ENCODE data around the gene HSPBP1. TPM values are rescaled to one million over a fixed set of nuclear protein-coding genes. Genes with fewer than 3 reads are reported as not detected.
A peak's percentile ranks its signal among the peaks of the same experiment; 100 is the strongest.

Gene HSPBP1
- total RNA-seq, 2 donors from 2014 or later, result 12.5 to 51.1 TPM

- intact Hi-C loops (cut with DNase I), result no loop called here
- Histone ChIP-seq H3K36me3 (replicated peaks in 1 of 2; ENCODE audit: insufficient read depth in 1 of 2, low read depth in 2 of 2) (no peaks in the 10 kb centered on the region), H3K27ac (peak overlapping the region; percentile 62 to 92 (median 81)), H3K27me3 (no peaks in the 10 kb centered on the region), H3K4me3 (peak overlapping the region; percentile 65 to 68), H3K9me3 (no peaks in the 10 kb centered on the region), H3K4me1 (peaks cover 44% of the 10 kb centered on the region)
- DNase-seq (peak in 1 of 4 donors; percentile 25), ATAC-seq (peak; percentile 4)
- TF ChIP-seq POLR2A (IDR thresholded peaks at IDR 0.05), result no peak
- TF ChIP-seq, protein P1, sequence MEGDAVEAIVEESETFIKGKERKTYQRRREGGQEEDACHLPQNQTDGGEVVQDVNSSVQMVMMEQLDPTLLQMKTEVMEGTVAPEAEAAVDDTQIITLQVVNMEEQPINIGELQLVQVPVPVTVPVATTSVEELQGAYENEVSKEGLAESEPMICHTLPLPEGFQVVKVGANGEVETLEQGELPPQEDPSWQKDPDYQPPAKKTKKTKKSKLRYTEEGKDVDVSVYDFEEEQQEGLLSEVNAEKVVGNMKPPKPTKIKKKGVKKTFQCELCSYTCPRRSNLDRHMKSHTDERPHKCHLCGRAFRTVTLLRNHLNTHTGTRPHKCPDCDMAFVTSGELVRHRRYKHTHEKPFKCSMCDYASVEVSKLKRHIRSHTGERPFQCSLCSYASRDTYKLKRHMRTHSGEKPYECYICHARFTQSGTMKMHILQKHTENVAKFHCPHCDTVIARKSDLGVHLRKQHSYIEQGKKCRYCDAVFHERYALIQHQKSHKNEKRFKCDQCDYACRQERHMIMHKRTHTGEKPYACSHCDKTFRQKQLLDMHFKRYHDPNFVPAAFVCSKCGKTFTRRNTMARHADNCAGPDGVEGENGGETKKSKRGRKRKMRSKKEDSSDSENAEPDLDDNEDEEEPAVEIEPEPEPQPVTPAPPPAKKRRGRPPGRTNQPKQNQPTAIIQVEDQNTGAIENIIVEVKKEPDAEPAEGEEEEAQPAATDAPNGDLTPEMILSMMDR (IDR thresholded peaks at IDR 0.05), result no peak
- 1% methylated on average over 32 of the region's 53 CpGs; no CpG with 5 or more reads in 1 of the 2 donors for WGBS, 2 donors
These were observed 21.5 kb downstream of the HSPBP1 start for GRCh38 chr19:55258476-55258827.

GRCh38 chr19:55257461-55258420 lies 22.2 kb downstream of the HSPBP1 start:
- H3K27me3 ChIP-seq, result no peaks in the 10 kb centered on the region
- TF ChIP-seq POLR2A (IDR thresholded peaks at IDR 0.05), result no peak
- TF ChIP-seq, protein P1 (IDR thresholded peaks at IDR 0.05), result no peak
- no peaks in the 10 kb centered on the region for H3K9me3 ChIP-seq
- intact Hi-C loops (cut with DNase I), result no loop called here
- peak overlapping the region in 3 of 4 donors; percentile 17 to 92 (median 86) for H3K27ac ChIP-seq
- WGBS, 2 donors, result 1 to 2% methylated on average over 35 to 51 of the region's 51 CpGs
- no peaks in the 10 kb centered on the region for H3K36me3 ChIP-seq (replicated peaks in 1 of 2; ENCODE audit: insufficient read depth in 1 of 2, low read depth in 2 of 2)
- no peak for ATAC-seq
- peaks cover 44% of the 10 kb centered on the region for H3K4me1 ChIP-seq
- DNase-seq, result peak in 1 of 4 donors; percentile 23
- peak overlapping the region; percentile 42 to 62 for H3K4me3 ChIP-seq

DNA sequence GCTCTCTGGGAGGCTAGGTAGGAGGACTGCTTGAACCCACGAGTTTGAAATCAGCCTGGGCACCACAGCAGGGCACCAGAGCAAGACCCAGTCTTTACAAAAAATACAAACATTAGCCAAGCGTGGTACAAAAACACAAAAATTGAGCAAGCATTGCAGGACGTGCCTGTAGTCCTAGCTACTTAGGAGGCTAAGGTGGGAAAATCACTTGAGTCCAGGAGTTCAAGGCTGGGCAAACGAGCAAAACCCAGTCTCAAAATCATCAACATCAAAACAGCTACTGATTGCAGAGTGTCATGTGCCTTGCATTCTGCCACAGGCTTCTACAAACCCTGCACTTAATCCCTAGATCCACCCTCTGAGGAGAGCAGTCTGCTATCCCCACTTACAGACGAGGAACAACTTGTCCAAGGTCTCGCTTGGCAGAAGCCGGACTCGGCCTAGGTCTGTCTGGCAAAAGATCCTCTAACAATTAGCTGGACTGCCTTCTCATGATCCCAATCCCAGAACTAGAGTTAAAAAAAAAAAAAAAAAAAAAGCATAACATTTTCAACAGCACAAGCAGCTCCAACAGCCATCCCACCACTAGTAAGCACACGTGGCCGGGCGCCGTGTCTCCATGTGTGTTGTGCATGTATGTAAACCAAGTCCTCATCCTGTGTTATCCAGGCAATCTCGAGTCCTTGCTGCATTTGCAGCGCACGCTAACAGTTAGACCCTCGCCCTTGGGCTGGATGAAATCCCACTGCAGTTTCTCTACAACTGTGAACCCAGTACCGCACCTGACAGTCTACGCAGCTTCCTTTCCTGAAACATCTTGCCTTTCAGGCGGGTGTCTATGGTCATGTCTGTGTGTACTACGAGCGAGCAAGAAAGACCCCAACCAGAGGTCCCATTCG lies 23.1 kb downstream of the HSPBP1 start:
- DNase-seq (no peak), ATAC-seq (no peak)
- TF ChIP-seq, protein P1 (IDR thresholded peaks at IDR 0.05), result no peak
- no peak for TF ChIP-seq POLR2A (IDR thresholded peaks at IDR 0.05)
- peaks cover 44% of the 10 kb centered on the region for H3K4me1 ChIP-seq
- intact Hi-C loops (cut with DNase I), result no loop called here
- no peak overlapping the region for H3K27ac ChIP-seq
- peak overlapping the region in 1 of 2 donors; percentile 42 for H3K4me3 ChIP-seq
- no peaks in the 10 kb centered on the region for H3K27me3 ChIP-seq
- H3K36me3 ChIP-seq (replicated peaks in 1 of 2; ENCODE audit: insufficient read depth in 1 of 2, low read depth in 2 of 2), result no peaks in the 10 kb centered on the region
- 25 to 26% methylated on average over 22 of the region's 22 CpGs for WGBS, 2 donors
- no peaks in the 10 kb centered on the region for H3K9me3 ChIP-seq

DNA sequence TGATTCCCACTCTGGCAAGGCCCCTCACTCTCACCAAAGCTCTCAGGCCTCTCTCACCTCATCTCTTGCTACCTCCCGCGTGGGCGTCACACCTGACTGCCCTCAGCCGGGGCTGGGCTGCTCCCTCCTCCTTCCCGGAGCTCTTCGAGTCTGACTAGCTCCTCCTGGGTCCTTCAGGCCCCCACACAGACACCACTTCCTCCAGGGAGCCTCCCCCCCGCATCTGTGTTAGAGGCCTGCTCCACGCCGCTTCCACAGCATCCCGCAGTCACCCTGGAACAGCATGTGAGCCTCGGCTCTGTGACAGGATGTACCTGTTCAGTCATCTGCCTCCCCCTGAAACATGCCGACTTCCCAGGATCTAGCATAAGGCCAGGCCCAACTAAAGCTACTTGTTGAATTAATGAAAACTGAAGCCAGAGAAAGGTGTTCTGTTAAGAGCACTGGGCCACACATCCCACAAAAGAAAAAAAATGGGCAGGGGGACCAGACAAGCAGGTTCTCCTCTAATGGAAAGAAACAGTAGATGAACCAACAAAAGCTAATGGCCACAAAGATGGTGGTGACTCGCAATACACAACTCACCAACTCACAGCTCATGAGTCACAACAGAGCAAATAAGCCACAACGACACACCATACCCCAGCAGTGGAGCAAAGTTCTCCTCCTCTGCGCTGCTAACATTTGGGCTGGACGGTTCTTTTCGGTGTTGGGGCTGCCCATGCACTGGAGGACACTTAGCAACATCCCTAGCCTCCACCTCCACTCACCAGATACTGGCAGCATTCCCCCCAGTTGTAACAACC lies 24.1 kb downstream of the HSPBP1 start:
- Histone ChIP-seq H3K9me3 (no peaks in the 10 kb centered on the region), H3K4me1 (peaks cover 44% of the 10 kb centered on the region), H3K4me3 (no peak overlapping the region), H3K27me3 (no peaks in the 10 kb centered on the region), H3K27ac (no peak overlapping the region), H3K36me3 (replicated peaks in 1 of 2; ENCODE audit: insufficient read depth in 1 of 2, low read depth in 2 of 2) (no peaks in the 10 kb centered on the region)
- intact Hi-C loops (cut with DNase I), result no loop called here
- DNase-seq (no peak), ATAC-seq (no peak)
- 49 to 66% methylated on average over 15 to 17 of the region's 17 CpGs for WGBS, 2 donors
- no peak for TF ChIP-seq POLR2A (IDR thresholded peaks at IDR 0.05)
- TF ChIP-seq, protein P1 (IDR thresholded peaks at IDR 0.05), result no peak
